HUES6 (cell line): Measurements from ENCODE around the gene RAB15.

Experiments used
- H3K27ac ChIP-seq: 2 replicates; pipeline ENCODE4 v1.7.0; 2013; ENCODE audit warnings: low read depth, mild to moderate bottlenecking, low read length, inconsistent platforms
- H3K27me3 ChIP-seq: 2 replicates; pipeline ENCODE4 v1.6.1; 2013; ENCODE audit warnings: low read length; ENCODE audit not compliant: control insufficient read depth, insufficient read depth
- H3K36me3 ChIP-seq: 2 replicates; pipeline ENCODE4 v1.6.1; 2013; ENCODE audit warnings: low read length; ENCODE audit not compliant: control insufficient read depth, insufficient read depth
- H3K4me1 ChIP-seq: 2 replicates; pipeline ENCODE4 v1.6.1; 2013; ENCODE audit warnings: low read length; ENCODE audit not compliant: control insufficient read depth, insufficient read depth
- H3K4me3 ChIP-seq: 2 replicates; pipeline ENCODE4 v1.5.1; 2013; ENCODE audit warnings: low read depth, low read length
- H3K9ac ChIP-seq: one replicate; pipeline ENCODE4 v1.6.1; 2013; ENCODE audit warnings: mild to moderate bottlenecking, low read length
- H3K9me3 ChIP-seq: 2 replicates; pipeline ENCODE4 v1.6.1; 2013; ENCODE audit warnings: low read depth, low read length; ENCODE audit not compliant: control insufficient read depth, insufficient read depth

The RAB15 gene

DNA sequence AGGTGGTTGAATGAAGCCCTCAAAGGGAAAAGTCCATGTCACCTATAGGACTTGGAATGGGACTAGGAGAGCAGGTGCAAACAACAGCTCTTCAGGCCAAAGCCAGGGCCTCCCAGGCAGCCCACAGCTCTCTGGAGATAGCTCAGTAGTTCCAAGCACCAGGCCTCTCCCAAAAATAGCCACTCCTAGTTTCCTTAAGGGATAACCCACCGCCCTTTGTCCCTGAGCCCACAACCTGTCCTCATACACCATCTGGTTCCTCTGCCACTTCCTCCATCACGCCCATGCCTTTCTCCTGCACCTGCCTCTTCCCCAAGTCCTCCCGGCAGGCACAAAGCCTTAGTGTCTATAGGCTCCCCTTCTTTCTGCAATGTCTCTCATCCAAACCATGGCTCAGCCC is 2.1 kb downstream of the RAB15 start:
- Histone ChIP-seq H3K9ac (no peak overlapping the region), H3K9me3 (no peaks in the 10 kb centered on the region), H3K27me3 (peaks cover 20% of the 10 kb centered on the region), H3K4me3 (peak overlapping the region; percentile 80; the same call in 1 of the 2 replicates), H3K36me3 (no peaks in the 10 kb centered on the region), H3K27ac (no peak overlapping the region), H3K4me1 (peaks cover 53% of the 10 kb centered on the region)

DNA sequence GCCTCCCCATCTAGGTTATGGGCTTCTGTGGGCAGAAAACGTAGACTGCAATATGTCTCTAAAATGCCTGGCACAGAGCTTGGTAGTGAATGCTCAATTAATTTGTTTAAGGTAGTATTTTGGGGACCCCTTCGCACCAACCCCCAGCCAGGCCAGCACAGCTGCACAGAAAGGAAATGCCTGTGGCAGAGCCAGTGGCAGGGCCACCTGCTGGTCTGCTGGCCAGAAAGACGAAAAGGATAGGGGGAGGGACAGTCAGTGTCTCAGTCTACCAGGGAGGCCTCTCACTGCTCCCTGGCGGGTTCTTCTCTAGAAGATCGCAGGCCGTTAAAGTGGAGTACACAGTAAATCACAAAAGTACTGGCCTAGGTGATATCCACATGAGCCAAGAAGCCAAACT is 3.5 kb downstream of the RAB15 start:
- no peaks in the 10 kb centered on the region for H3K9me3 ChIP-seq
- H3K27me3 ChIP-seq: peaks cover 20% of the 10 kb centered on the region
- H3K36me3 ChIP-seq: 0 out of 2 replicates have a peak, but pooled peaks cover 2% of the 10 kb centered on the region
- no peak overlapping the region for H3K9ac ChIP-seq
- H3K4me1 ChIP-seq: peaks cover 45% of the 10 kb centered on the region
- no peak overlapping the region for H3K27ac ChIP-seq
- H3K4me3 ChIP-seq: peak overlapping the region; percentile 31; the same call in 1 of the 2 replicates

DNA sequence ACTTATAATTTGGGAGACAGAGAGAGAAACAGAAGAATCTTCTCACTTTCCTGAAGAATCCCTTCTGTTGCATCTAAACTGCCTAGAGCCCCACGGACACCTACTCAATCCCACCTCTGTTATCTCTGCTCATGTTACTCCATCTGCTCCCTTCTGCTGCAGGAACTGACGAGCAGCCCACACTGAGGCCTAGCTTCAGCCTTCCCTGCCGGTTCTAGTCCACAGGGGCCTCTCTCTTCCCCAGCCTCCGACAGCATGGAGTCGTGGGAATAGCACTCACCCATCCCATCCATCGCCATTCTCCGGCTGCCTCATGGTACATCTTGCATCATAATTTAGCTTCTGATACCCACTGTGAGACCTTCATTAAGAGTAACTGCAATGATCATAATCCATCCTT is 4.0 kb downstream of the RAB15 start:
- H3K27me3 ChIP-seq: peaks cover 20% of the 10 kb centered on the region
- no peak overlapping the region for H3K4me3 ChIP-seq
- H3K36me3 ChIP-seq: 0 out of 2 replicates have a peak, but pooled peaks cover 2% of the 10 kb centered on the region
- no peak overlapping the region for H3K27ac ChIP-seq
- no peak overlapping the region for H3K9ac ChIP-seq
- peaks cover 44% of the 10 kb centered on the region for H3K4me1 ChIP-seq
- no peaks in the 10 kb centered on the region for H3K9me3 ChIP-seq

DNA sequence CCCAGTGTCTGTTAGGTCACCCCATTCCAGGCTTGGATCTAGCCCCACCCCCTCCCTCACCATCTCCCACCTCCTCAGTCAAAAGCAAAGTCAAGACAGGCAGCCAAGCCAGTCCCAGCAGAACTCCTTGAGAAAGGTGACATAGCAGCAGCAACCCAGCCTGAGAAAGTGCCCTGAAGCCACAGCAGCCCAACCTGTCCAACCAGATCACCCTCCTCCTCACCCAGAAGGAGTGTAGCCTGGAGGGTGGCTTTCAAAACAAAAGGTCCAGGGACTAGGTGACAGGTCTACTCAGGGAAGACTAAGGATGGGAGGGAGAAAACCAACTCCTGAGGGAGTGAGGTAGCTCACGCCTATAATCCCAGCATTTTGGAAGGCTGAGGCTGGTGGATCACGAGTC is 5.2 kb downstream of the RAB15 start:
- Histone ChIP-seq H3K4me1 (peaks cover 38% of the 10 kb centered on the region), H3K9me3 (no peaks in the 10 kb centered on the region), H3K27ac (no peak overlapping the region), H3K36me3 (0 out of 2 replicates have a peak, but pooled peaks cover 5% of the 10 kb centered on the region), H3K4me3 (no peak overlapping the region), H3K27me3 (peaks cover 16% of the 10 kb centered on the region), H3K9ac (no peak overlapping the region)

DNA sequence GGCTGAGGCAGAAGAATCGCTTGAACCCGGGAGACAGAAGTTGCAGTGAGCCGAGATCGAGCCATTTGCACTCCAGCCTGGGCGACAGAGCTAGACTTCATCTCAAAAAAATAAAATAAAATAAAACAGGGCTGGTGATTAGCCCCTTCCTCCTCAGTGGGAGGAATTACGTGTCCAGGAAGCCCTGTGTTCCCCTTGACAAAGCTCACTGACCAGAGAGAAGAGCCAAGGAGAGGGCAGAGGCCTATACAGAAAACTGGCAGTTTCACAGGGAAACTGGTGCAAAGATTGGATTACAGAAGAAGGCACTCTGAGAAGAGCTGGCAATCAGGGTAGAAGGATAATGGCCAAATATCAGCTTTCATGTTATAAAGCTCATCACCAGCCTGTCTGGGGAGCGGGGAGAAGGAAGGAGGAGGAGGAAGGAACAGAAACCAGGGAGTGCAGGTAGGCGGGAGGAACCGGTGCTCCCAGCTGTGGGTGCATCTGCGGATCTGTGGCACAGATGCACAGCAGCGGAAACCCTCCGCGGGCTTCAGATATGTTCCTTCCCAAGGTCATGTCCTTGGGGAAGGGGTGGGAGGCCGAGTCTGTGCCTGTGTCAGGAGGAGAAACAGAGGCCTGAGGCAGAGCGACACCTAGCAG is 6.7 kb downstream of the RAB15 start:
- Histone ChIP-seq H3K9me3 (no peaks in the 10 kb centered on the region), H3K27ac (no peak overlapping the region), H3K27me3 (peaks cover 4% of the 10 kb centered on the region; the same call in 1 of the 2 replicates), H3K9ac (no peak overlapping the region), H3K4me3 (no peak overlapping the region), H3K36me3 (0 out of 2 replicates have a peak, but pooled peaks cover 5% of the 10 kb centered on the region), H3K4me1 (peaks cover 36% of the 10 kb centered on the region)

DNA sequence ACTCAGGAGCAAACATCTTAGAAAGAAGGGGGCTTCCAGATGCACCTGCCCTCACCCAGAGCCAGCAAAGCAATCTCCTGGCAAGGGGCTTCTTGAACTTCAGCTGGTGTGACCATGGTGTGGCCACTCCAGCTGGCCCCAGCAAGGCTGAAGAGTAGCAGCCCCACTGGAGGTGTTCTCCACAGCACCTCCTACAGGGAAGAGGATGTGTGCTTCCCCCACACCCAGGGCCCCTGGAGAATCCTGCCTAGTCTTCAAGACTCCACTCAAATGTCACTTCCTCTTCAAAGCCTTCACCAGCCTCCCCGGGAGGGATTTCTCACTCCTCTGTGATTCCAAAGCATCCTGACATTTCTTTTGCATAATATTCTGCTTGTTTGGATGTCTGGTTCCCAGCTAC is 8.5 kb downstream of the RAB15 start:
- Histone ChIP-seq H3K36me3 (0 out of 2 replicates have a peak, but pooled peaks cover 5% of the 10 kb centered on the region), H3K4me1 (peaks cover 29% of the 10 kb centered on the region), H3K27ac (no peak overlapping the region), H3K9me3 (no peaks in the 10 kb centered on the region), H3K4me3 (no peak overlapping the region), H3K9ac (no peak overlapping the region), H3K27me3 (no peaks in the 10 kb centered on the region)

DNA sequence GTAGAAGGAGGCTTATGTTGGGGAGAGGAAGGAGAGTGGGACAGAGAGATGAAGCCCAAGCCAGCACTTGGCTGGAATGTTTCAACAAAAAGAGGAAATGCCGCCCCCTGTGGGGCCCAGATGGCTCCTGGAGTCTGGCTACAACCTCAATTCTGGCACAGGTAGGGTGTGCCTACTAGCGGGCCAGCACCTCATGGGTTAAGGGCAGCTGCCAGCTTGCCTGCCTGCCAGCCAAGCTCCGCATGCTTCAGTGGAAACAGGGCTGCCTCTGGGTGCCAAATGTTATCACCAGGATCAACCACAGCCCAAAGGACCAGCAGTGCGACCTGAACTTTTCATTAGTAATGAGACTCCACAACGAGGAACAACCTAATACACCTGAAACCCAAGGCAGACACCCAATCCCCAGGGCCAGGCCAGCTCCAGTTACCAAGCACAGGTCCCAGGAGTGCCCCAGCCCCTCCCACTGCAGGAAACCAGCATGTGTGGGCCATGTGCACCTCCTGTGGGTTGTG is 11.3 kb downstream of the RAB15 start:
- Histone ChIP-seq H3K4me1 (peaks cover 33% of the 10 kb centered on the region), H3K27ac (no peak overlapping the region), H3K9ac (no peak overlapping the region), H3K36me3 (0 out of 2 replicates have a peak, but pooled peaks cover 5% of the 10 kb centered on the region), H3K27me3 (no peaks in the 10 kb centered on the region), H3K4me3 (no peak overlapping the region), H3K9me3 (no peaks in the 10 kb centered on the region)

DNA sequence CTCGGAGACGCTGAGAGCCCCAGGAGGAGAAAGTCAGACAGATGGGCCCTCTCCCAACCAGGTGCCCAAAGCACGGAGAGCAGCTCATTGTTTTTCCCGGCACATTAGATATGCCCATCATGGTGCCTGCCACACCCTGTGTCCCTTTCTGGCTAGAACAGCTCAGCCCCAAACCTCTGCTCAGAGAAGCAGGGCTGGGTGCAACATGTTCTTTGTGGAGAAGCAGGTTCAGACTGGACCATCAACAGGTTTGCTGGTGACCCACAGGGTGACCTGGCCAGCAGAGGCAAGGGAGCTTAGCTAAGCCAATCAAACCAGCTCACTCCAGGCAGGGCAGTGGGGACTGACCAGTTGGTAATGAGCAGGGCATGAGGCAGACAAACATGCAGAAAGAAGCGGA is 13.4 kb downstream of the RAB15 start:
- Histone ChIP-seq H3K27me3 (no peaks in the 10 kb centered on the region), H3K9ac (no peak overlapping the region), H3K9me3 (no peaks in the 10 kb centered on the region), H3K36me3 (0 out of 2 replicates have a peak, but pooled peaks cover 9% of the 10 kb centered on the region), H3K27ac (no peak overlapping the region), H3K4me1 (peaks cover 47% of the 10 kb centered on the region), H3K4me3 (no peak overlapping the region)

DNA sequence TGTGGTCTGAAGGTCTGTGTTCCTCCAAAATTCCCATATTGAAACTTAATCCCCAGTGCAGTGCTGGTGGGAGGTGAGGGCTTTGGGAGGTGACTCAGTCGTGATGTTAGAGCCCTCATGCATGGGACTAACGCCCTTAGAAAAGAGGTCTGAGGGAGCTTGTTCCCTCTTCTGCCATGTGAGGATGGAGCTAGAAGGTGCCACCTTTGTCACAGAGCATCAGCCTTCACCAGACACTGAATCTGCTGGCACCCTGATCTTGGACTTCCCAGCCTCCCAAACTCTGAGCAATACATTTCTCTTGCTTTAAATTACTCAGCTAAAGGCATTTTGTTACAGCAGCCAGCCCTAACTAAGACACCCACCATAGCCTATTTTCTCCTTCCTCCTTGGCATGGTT is 13.9 kb downstream of the RAB15 start:
- no peaks in the 10 kb centered on the region for H3K9me3 ChIP-seq
- H3K4me3 ChIP-seq: no peak overlapping the region
- no peaks in the 10 kb centered on the region for H3K27me3 ChIP-seq
- H3K9ac ChIP-seq: no peak overlapping the region
- no peak overlapping the region for H3K27ac ChIP-seq
- peaks cover 47% of the 10 kb centered on the region for H3K4me1 ChIP-seq
- H3K36me3 ChIP-seq: peaks cover 10% of the 10 kb centered on the region; the same call in 1 of the 2 replicates

DNA sequence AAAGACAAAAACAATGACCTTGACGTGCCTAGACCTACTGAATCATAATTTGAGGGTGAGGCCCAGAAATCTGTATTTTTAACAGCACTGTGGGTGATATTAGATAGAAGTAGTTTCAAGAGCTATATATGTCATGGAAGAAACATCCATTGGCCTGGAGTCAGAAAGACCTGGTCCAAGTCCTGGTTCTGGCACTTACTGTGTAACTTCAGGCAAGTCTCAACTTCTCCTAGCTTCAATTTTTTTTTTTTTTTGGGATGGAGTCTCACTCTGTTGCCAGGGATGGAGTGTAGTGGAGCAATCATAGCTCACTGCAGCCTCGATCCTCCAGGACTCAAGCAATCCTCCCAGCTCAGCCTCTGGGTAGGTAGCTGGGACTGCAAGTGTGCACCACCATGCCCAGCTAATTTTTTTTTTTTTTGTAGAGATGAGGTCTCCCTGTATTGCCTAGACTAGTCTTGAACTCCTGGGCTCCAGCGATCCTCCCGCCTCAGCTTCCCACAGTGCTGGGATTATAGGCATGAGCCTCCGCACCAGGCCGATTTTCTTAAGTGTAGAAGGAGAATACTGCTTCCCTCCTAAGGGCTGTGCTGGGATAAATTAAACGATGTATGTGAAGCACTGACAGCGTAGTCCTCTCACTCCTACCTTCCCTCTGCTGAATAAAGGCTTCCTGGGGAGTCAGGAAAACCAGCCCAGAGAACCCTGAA is 15.3 kb downstream of the RAB15 start:
- Histone ChIP-seq H3K9me3 (no peaks in the 10 kb centered on the region), H3K9ac (no peak overlapping the region), H3K27ac (no peak overlapping the region), H3K4me1 (peaks cover 47% of the 10 kb centered on the region), H3K4me3 (no peak overlapping the region), H3K36me3 (peaks cover 13% of the 10 kb centered on the region), H3K27me3 (no peaks in the 10 kb centered on the region)

DNA sequence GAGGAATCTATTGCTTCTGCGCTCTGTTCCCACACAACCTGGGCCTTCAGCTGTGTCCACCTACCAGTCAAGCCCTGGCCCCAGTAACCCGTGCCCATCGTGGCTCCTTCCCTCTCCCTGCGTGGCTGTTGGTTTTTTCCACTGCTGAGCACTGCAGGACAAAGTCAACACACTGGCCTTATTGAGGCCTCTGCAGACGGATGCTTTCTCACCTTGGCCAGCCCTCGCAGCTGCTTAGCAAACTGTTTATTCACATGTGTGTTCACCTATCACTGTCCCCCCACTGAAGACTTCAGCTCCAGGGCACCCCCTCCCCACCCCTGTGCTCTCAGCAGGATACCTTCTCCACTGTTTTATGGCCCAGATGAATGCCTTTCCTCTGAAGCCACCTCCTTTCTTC is 16.8 kb downstream of the RAB15 start:
- Histone ChIP-seq H3K27ac (no peak overlapping the region), H3K36me3 (peaks cover 29% of the 10 kb centered on the region), H3K4me3 (no peak overlapping the region), H3K27me3 (no peaks in the 10 kb centered on the region), H3K9me3 (no peaks in the 10 kb centered on the region), H3K9ac (no peak overlapping the region), H3K4me1 (peaks cover 37% of the 10 kb centered on the region)
